HS-27A (cell line): Measurements from ENCODE around the gene PCDHGA11.
"Not testable (repeated sequence)": the region's sequence is repeated elsewhere in the genome, so short reads cannot be mapped to it uniquely, and the experiment has no call there.

Experiments used
- DNase-seq: peaks from one replicate; pipeline ENCODE4 v3.0.0-alpha.2; 2012; ENCODE audit warnings: low read depth, missing footprints

Gene PCDHGA11

GRCh38 chr5:141431286-141431685 lies 10.4 kb downstream of the PCDHGA11 start:
- DNase-seq = no peak

DNA sequence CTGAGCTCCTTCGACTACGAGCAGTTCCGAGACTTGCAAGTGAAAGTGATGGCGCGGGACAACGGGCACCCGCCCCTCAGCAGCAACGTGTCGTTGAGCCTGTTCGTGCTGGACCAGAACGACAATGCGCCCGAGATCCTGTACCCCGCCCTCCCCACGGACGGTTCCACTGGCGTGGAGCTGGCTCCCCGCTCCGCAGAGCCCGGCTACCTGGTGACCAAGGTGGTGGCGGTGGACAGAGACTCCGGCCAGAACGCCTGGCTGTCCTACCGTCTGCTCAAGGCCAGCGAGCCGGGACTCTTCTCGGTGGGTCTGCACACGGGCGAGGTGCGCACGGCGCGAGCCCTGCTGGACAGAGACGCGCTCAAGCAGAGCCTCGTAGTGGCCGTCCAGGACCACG lies 11.5 kb downstream of the PCDHGA11 start:
- not testable (repeated sequence) for DNase-seq

DNA sequence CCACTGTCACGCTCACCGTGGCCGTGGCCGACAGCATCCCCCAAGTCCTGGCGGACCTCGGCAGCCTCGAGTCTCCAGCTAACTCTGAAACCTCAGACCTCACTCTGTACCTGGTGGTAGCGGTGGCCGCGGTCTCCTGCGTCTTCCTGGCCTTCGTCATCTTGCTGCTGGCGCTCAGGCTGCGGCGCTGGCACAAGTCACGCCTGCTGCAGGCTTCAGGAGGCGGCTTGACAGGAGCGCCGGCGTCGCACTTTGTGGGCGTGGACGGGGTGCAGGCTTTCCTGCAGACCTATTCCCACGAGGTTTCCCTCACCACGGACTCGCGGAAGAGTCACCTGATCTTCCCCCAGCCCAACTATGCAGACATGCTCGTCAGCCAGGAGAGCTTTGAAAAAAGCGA lies 11.9 kb downstream of the PCDHGA11 start:
- DNase-seq = not testable (repeated sequence)

DNA sequence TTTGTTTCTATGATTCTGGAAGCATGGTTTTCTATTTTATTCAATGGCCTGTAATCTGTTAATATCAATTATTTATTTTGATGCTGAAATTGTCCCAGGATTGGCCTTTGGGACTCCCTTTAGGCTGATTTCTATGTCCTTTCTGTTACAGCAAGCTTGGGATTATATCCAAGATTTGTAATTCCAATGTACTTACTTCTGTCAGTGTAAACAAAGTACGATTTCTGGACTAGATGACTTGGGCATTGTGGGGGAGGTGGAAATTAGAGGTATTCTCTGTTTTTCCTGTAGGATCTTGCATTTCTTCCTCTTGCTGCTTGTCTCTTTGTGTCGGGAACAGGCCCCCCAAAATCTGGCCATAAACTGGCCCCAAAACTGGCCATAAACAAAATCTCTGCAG lies 13.2 kb downstream of the PCDHGA11 start:
- DNase-seq = no peak

DNA sequence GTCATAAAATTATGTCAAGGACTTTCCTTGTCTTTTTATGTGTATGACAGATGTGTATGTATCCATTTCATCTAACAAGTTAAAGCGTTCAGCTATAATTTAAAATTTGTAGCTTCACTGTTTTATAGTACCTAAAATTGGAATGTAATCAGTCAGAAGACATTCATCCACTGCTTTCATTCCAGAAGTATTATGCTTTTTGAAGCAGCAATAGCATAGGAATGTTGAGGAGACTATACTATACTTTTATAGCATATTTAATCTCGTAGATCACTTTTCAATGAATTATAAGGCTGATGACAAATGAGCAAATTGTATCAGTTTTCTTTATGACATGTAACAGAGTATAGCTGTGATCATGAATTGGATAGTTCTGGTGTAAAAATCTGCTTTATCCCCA lies 16.4 kb downstream of the PCDHGA11 start:
- DNase-seq = no peak

DNA sequence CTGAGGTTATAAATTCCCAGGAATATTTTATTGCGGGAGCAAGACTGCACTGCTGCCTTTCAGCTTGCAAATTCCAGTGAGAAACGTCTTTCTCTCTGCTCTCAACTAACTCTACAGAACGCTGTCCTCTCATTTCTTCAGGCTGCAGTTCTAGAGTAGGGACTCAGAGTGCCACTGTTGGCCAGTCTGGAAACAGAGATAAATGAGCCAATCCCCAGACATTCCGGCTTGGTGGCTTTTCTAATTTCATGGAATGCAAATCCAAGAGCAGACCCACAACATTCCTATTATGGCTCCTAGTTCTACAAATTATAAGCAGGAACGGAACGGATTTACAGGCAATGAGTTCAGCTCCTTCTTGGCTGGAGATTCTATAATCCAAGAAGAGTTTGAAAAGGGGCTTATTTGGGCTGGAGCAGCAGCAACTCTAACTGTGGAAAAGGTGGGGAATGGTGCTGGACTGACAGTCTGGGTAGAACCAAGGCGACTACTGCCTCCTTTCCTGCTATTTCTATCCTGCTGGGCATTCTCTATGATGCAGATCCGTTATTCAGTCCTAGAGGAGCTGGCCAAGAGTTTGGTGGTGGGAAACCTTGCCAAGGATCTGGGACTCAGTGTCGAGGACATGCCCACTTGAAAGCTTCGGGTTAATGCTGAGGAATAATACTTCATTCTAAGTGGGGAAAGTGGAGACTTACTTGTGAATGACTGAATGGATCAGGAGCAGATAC lies 18.7 kb downstream of the PCDHGA11 start:
- no peak for DNase-seq

GRCh38 chr5:141440341-141440740 lies 19.5 kb downstream of the PCDHGA11 start:
- DNase-seq = no peak

GRCh38 chr5:141441571-141442170 lies 20.8 kb downstream of the PCDHGA11 start:
- no peak for DNase-seq

- no peak for DNase-seq
Measured at GRCh38 chr5:141465351-141465750, 44.5 kb downstream of the PCDHGA11 start.
